DND-41 (cell line): ENCODE results near the gene CR1L.
"Not testable (repeated sequence)": the region's sequence is repeated elsewhere in the genome, so short reads cannot be mapped to it uniquely, and the experiment has no call there.

Experiments
- EZH2 ChIP-seq: IDR thresholded peaks from 3 replicates; pipeline ENCODE4 v1.6.1; 2012; ENCODE audit warnings: borderline replicate concordance, low read depth, mild to moderate bottlenecking, moderate library complexity, low read length, inconsistent platforms; ENCODE audit not compliant: severe bottlenecking
- TF ChIP-seq, protein P1 (sequence below): IDR thresholded peaks from 2 replicates; pipeline ENCODE4 v1.5.1; 2012; ENCODE audit warnings: borderline replicate concordance, low read length, moderate library complexity, mild to moderate bottlenecking; ENCODE audit not compliant: poor library complexity, severe bottlenecking; ENCODE audit errors: extremely low read depth

DNA sequence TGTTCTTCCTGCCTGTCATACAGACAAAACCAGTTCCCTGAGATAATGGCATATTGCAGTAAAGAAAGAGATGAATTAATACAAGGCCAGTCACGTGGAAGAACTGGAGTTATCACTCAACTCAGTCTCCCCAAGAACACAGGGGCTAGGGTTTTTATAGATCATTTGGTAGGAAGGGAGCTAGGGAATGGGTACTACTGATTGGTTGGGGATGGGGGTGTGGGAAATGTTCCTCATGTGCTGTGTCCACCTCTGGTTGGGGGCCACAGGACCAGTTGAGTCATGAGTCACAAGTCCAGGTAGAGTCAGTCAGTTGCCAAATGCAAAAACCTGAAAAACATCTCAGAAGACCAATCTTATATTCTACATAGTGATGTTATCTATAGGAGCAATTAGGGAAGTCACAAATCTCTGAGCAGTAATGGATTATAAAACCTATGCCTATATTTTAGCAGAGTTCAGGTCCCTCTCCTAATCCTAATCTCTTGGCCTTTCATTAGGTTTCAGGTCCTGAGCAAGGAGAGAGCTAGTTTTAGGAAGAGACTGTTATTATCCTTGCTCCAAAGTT lies 19.3 kb upstream of the CR1L start:
- TF ChIP-seq, protein P1, sequence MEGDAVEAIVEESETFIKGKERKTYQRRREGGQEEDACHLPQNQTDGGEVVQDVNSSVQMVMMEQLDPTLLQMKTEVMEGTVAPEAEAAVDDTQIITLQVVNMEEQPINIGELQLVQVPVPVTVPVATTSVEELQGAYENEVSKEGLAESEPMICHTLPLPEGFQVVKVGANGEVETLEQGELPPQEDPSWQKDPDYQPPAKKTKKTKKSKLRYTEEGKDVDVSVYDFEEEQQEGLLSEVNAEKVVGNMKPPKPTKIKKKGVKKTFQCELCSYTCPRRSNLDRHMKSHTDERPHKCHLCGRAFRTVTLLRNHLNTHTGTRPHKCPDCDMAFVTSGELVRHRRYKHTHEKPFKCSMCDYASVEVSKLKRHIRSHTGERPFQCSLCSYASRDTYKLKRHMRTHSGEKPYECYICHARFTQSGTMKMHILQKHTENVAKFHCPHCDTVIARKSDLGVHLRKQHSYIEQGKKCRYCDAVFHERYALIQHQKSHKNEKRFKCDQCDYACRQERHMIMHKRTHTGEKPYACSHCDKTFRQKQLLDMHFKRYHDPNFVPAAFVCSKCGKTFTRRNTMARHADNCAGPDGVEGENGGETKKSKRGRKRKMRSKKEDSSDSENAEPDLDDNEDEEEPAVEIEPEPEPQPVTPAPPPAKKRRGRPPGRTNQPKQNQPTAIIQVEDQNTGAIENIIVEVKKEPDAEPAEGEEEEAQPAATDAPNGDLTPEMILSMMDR = not testable (repeated sequence)
- TF ChIP-seq EZH2 = not testable (repeated sequence)
